Esophagus muscularis mucosa (tissue), 3 donors: Measurements from ENCODE around the gene SV2B.

Source experiments
- CTCF ChIP-seq, 3 experiments: fragments of 200-600 bp in 2 of 3; fragments of 450-650 bp in 1 of 3; sonication (generic) in 2 of 3; IDR thresholded peaks; one replicate each; pipeline ENCODE4 v1.5.1; 2017 to 2019; ENCODE audit warnings: antibody characterized with exemption in 3 of 3, mild to moderate bottlenecking in 2 of 3, moderate library complexity in 1 of 3
- POLR2A ChIP-seq: fragments of 450-650 bp; IDR thresholded peaks from one replicate; pipeline ENCODE4 v1.6.1; 2017; ENCODE audit warnings: antibody characterized with exemption, moderate library complexity, mild to moderate bottlenecking, low read depth
- POLR2AphosphoS5 ChIP-seq, 2 donors: sonication (generic); formaldehyde crosslinking; IDR thresholded peaks; one replicate each; pipeline ENCODE4 v1.6.1; 2017; ENCODE audit warnings: antibody characterized with exemption in 2 of 2

- TF ChIP-seq POLR2AphosphoS5 (IDR thresholded peaks at IDR 0.05) (no peak), CTCF (IDR thresholded peaks at IDR 0.05) (no peak), POLR2A (no peak)
Observed at GRCh38 chr15:91077029-91077428, 23.0 kb upstream of the SV2B start.
